Neuronal stem cell (in vitro differentiated cells): ENCODE results near the gene NUP54.

Experiments
- DNase-seq: peaks from one replicate; pipeline ENCODE4 v3.0.0-alpha.2; 2013; ENCODE audit warnings: low spot score
- H2AFZ ChIP-seq: one replicate; pipeline ENCODE4 v1.6.1; 2013; ENCODE audit warnings: mild to moderate bottlenecking, low read length, inconsistent platforms
- H2AK5ac ChIP-seq: 2 replicates; pipeline ENCODE4 v1.6.1; 2013; ENCODE audit warnings: low read depth, mild to moderate bottlenecking, inconsistent platforms, low read length, moderate library complexity, mixed read lengths
- H2BK120ac ChIP-seq: 2 replicates; pipeline ENCODE4 v1.6.1; 2013; ENCODE audit warnings: low read depth, mild to moderate bottlenecking, inconsistent platforms, low read length, moderate library complexity, mixed read lengths
- H2BK12ac ChIP-seq: one replicate; pipeline ENCODE4 v1.6.1; 2013; ENCODE audit warnings: low read length, inconsistent platforms
- H2BK15ac ChIP-seq: 2 replicates; pipeline ENCODE4 v1.6.1; 2013; ENCODE audit warnings: mild to moderate bottlenecking, low read length, inconsistent platforms, mixed read lengths
- H2BK5ac ChIP-seq: one replicate; pipeline ENCODE4 v1.6.1; 2013; ENCODE audit warnings: inconsistent platforms, mild to moderate bottlenecking, low read length, moderate library complexity
- H3K14ac ChIP-seq: one replicate; pipeline ENCODE4 v1.6.1; 2013; ENCODE audit warnings: low read length, inconsistent platforms
- H3K18ac ChIP-seq: 2 replicates; pipeline ENCODE4 v1.6.1; 2013; ENCODE audit warnings: low read length, inconsistent platforms
- H3K23ac ChIP-seq: 2 replicates; pipeline ENCODE4 v1.6.1; 2013; ENCODE audit warnings: low read depth, mild to moderate bottlenecking, mixed read lengths, low read length, inconsistent platforms; ENCODE audit not compliant: poor library complexity
- H3K27ac ChIP-seq: replicated peaks from 3 replicates; pipeline ENCODE4 v1.5.1; 2013; ENCODE audit warnings: low read length, inconsistent platforms
- H3K27me3 ChIP-seq, 3 experiments: 2 replicates each; pipeline ENCODE4 v1.6.1; 2013; ENCODE audit warnings: low read length in 3 of 3, mild to moderate bottlenecking in 2 of 3, inconsistent platforms in 1 of 3, low read depth in 1 of 3, mixed read lengths in 1 of 3, moderate library complexity in 1 of 3; ENCODE audit not compliant: control insufficient read depth in 3 of 3, insufficient read depth in 3 of 3
- H3K36me3 ChIP-seq, 2 donors: replicated peaks in 1 of 2; 2 replicates each; pipeline ENCODE4 v1.6.1; 2013; ENCODE audit warnings: low read length in 2 of 2; ENCODE audit not compliant: control insufficient read depth in 2 of 2, insufficient read depth in 2 of 2
- H3K4ac ChIP-seq: 2 replicates; pipeline ENCODE4 v1.6.1; 2013; ENCODE audit warnings: inconsistent platforms, mild to moderate bottlenecking, low read length, moderate library complexity
- H3K4me1 ChIP-seq, 2 donors: 1 replicate in 1 of 2; 2 replicates in 1 of 2; pipeline ENCODE4 v1.6.1; 2013; ENCODE audit warnings: low read length in 2 of 2, low read depth in 1 of 2; ENCODE audit not compliant: control insufficient read depth in 2 of 2, insufficient read depth in 1 of 2
- H3K4me2 ChIP-seq: one replicate; pipeline ENCODE4 v1.6.1; 2013; ENCODE audit warnings: mild to moderate bottlenecking, low read length, inconsistent platforms; ENCODE audit not compliant: insufficient read depth, poor library complexity, severe bottlenecking
- H3K4me3 ChIP-seq, 2 donors: 2 replicates each; pipeline ENCODE4 v1.5.1; 2013; ENCODE audit warnings: low read length in 2 of 2, mild to moderate bottlenecking in 2 of 2, inconsistent platforms in 1 of 2, moderate library complexity in 1 of 2
- H3K79me1 ChIP-seq: one replicate; pipeline ENCODE4 v1.6.1; 2013; ENCODE audit warnings: low read depth, mild to moderate bottlenecking, inconsistent platforms, low read length, moderate library complexity
- H3K9ac ChIP-seq: one replicate; pipeline ENCODE4 v1.6.1; 2013; ENCODE audit warnings: mild to moderate bottlenecking, low read depth, low read length, inconsistent platforms; ENCODE audit not compliant: poor library complexity
- H3K9me3 ChIP-seq, 2 donors: replicated peaks in 1 of 2; 2 replicates each; pipeline versions ENCODE3 to v1.6.1; 2013; ENCODE audit warnings: low read length in 2 of 2, mild to moderate bottlenecking in 2 of 2, inconsistent platforms in 1 of 2, low read depth in 1 of 2, mixed read lengths in 1 of 2, moderate library complexity in 1 of 2; ENCODE audit not compliant: control insufficient read depth in 2 of 2, insufficient read depth in 1 of 2
- H4K8ac ChIP-seq: one replicate; pipeline ENCODE4 v1.6.1; 2013; ENCODE audit warnings: low read depth, mild to moderate bottlenecking, inconsistent platforms, low read length, moderate library complexity
- H4K91ac ChIP-seq: one replicate; pipeline ENCODE4 v1.6.1; 2013; ENCODE audit warnings: low read length, low read depth, mild to moderate bottlenecking, inconsistent platforms; ENCODE audit not compliant: poor library complexity
- WGBS, 2 donors: extraction: QIAGEN DNeasy Blood & Tissue Kit; methylation state at CpG; one replicate each; pipeline ENCODE4 v1.1.7; 2013; ENCODE audit warnings: missing lambda C conversion rate in 2 of 2, mixed read lengths in 1 of 2; ENCODE audit not compliant: insufficient read length in 2 of 2, insufficient replicate concordance in 1 of 2; ENCODE audit errors: extremely low coverage in 2 of 2; 5-methylcytosine and 5-hydroxymethylcytosine counted together

Gene NUP54

DNA sequence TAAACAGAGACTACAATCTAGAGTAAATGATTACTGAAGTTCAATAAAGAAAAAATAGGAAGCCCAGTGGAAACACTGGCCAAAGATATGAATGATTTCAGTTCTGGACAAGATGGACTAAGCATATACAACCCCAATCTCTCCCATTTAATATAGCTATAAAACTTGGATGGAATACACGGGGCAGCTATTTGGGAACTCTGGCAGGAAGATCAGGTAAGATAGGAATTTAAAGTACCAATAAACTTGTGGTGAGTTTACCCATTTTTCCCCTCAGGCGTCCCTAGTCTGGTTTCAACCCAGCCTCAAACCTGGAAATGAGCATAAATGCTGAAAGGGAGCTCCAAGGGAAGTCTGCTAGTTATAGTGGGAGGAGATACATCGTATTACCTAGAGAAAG, 20.4 kb downstream of the NUP54 start:
- no peak overlapping the region for H2BK120ac ChIP-seq
- no peak overlapping the region for H3K9ac ChIP-seq
- H2BK15ac ChIP-seq: no peak overlapping the region
- no peak overlapping the region for H3K23ac ChIP-seq
- H2AFZ ChIP-seq: no peak overlapping the region
- no peak overlapping the region for H4K91ac ChIP-seq
- H2BK5ac ChIP-seq: no peak overlapping the region
- no CpG with 5 or more reads among the region's 3 CpGs for WGBS, 2 donors
- peaks cover 6 to 92% of the 10 kb centered on the region in 2 donors for H3K36me3 ChIP-seq
- no peak overlapping the region for H3K4me3 ChIP-seq
- no peak for DNase-seq
- H3K4ac ChIP-seq: no peak overlapping the region
- no peaks in the 10 kb centered on the region for H3K9me3 ChIP-seq
- H2BK12ac ChIP-seq: no peak overlapping the region
- H3K27ac ChIP-seq: no peak overlapping the region
- no peaks in the 10 kb centered on the region for H3K4me1 ChIP-seq
- H3K79me1 ChIP-seq: no peaks in the 10 kb centered on the region
- H3K27me3 ChIP-seq: no peaks in the 10 kb centered on the region
- no peak overlapping the region for H2AK5ac ChIP-seq
- no peak overlapping the region for H3K18ac ChIP-seq
- H3K4me2 ChIP-seq: no peak overlapping the region
- no peak overlapping the region for H3K14ac ChIP-seq
- H4K8ac ChIP-seq: no peak overlapping the region

DNA sequence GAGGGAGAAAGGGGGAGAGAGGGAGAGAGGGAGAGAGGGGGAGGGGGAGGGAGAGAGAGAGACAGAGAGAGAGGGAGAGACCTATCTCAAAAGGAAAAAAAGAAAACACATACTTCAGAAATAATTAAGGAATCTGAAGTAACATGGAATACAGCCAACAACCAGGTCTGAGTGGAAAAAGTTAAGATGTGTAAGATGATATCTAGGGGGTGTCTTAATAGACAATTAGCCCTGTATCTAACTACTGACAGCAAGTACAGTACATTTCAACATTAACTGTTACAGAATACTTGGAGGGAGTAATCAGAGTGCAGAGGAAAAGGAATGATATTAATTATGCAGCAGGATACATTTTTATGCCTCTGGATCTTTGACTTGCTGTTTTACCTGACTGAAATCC, 22.4 kb downstream of the NUP54 start:
- H3K9ac ChIP-seq: no peak overlapping the region
- no peak overlapping the region for H2BK5ac ChIP-seq
- peaks cover 8 to 92% of the 10 kb centered on the region in 2 donors for H3K36me3 ChIP-seq

DNA sequence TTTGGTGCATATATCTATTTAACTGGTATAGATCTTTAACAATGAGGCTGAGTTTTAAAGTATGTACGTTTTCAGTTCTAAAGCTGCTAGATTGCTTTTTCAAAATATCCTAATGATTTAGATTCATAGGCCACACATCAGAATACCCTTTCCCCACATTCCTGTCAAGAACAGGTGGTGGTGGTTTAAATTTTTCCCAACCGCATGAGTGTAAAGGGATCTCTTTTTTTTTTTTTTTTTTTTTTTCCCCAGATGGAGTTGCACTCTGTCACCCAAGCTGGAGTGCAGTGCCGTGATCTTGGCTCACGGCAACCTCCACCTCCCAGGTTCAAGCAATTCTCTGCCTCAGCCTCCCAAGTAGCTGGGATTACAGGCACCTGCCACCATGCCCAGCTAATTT, 28.0 kb downstream of the NUP54 start:
- Histone ChIP-seq H4K91ac (no peak overlapping the region), H3K14ac (no peak overlapping the region), H2BK120ac (no peak overlapping the region), H2AFZ (no peak overlapping the region), H3K4me2 (no peak overlapping the region), H2BK12ac (no peak overlapping the region), H3K9me3 (peaks cover 0 to 3% of the 10 kb centered on the region in 2 donors), H3K27me3 (no peaks in the 10 kb centered on the region), H3K9ac (no peak overlapping the region), H3K79me1 (no peaks in the 10 kb centered on the region), H3K27ac (no peak overlapping the region), H4K8ac (no peak overlapping the region), H3K23ac (no peak overlapping the region), H3K36me3 (peaks cover 12 to 98% of the 10 kb centered on the region in 2 donors), H3K18ac (no peak overlapping the region), H3K4me1 (no peaks in the 10 kb centered on the region), H3K4ac (no peak overlapping the region), H2BK5ac (no peak overlapping the region), H2AK5ac (no peak overlapping the region), H2BK15ac (no peak overlapping the region), H3K4me3 (no peak overlapping the region)
- WGBS, 2 donors: no CpG with 5 or more reads among the region's 4 CpGs
- DNase-seq: no peak

More for the DNA sequence above, 22.4 kb downstream of the NUP54 start:
- Histone ChIP-seq H3K4me2 (no peak overlapping the region), H3K23ac (no peak overlapping the region), H2AFZ (no peak overlapping the region), H3K4me3 (no peak overlapping the region), H3K27ac (no peak overlapping the region), H3K27me3 (no peaks in the 10 kb centered on the region), H2BK15ac (no peak overlapping the region), H3K18ac (no peak overlapping the region), H3K14ac (no peak overlapping the region), H3K79me1 (no peaks in the 10 kb centered on the region), H3K9me3 (peaks cover 0 to 3% of the 10 kb centered on the region in 2 donors), H4K91ac (no peak overlapping the region), H2BK12ac (no peak overlapping the region), H2AK5ac (no peak overlapping the region), H2BK120ac (no peak overlapping the region), H3K4me1 (no peaks in the 10 kb centered on the region), H4K8ac (no peak overlapping the region), H3K4ac (no peak overlapping the region)
- no peak for DNase-seq

DNA sequence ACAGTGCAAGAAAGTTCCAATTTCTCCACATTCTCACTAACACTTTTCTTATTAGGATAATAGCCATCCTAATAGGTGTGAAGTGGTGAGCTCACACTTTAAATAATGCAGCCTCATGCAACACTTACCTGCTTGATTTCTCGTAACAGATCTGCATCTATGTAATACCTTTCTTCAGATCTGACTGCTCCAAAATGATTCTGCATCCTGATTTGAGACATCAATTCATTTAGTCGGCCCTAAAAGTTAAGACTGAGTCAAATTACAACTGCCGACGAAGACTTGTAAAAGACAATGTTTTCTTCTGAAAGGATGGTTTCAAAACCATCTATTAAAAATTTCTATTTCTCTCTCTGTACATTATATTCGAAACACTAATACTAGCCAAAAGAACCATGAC, 30.7 kb downstream of the NUP54 start:
- H3K36me3 ChIP-seq: peaks cover 18 to 98% of the 10 kb centered on the region in 2 donors

More for the DNA sequence above, 30.7 kb downstream of the NUP54 start:
- Histone ChIP-seq H3K9me3 (peaks cover 0 to 3% of the 10 kb centered on the region in 2 donors), H2AFZ (no peak overlapping the region), H4K91ac (no peak overlapping the region), H4K8ac (no peak overlapping the region), H3K4me2 (no peak overlapping the region), H3K14ac (no peak overlapping the region), H2BK5ac (no peak overlapping the region), H3K4me3 (no peak overlapping the region), H3K79me1 (no peaks in the 10 kb centered on the region), H2BK12ac (no peak overlapping the region), H2BK15ac (no peak overlapping the region), H3K4ac (no peak overlapping the region), H3K18ac (no peak overlapping the region), H3K9ac (no peak overlapping the region), H2AK5ac (no peak overlapping the region), H3K4me1 (no peaks in the 10 kb centered on the region), H2BK120ac (no peak overlapping the region), H3K27ac (no peak overlapping the region), H3K23ac (no peak overlapping the region), H3K27me3 (no peaks in the 10 kb centered on the region)
- no CpG with 5 or more reads among the region's 5 CpGs for WGBS, 2 donors
- no peak for DNase-seq
